HG02970 (cell line): ENCODE data around the gene CLK1.
"Not testable (repeated sequence)": the region's sequence is repeated elsewhere in the genome, so short reads cannot be mapped to it uniquely, and the experiment has no call there.

Experiments
- ATAC-seq: cut with Tn5 transposase; IDR thresholded peaks from one replicate; pipeline ENCODE4 v1.9.1; 2021; ENCODE audit warnings: mild to moderate bottlenecking, moderate library complexity, moderate number of reproducible peaks; ENCODE audit not compliant: unreplicated experiment, low FRiP score

The CLK1 gene

GRCh38 chr2:200864176-200865034 is at the start of gene CLK1:
CLK1 (minus strand) TSS chr2:200864658; CDS start chr2:200861862, 2,796 bp downstream.
- ATAC-seq = peak; percentile 94

- ATAC-seq = no peak
Measured at GRCh38 chr2:200913654-200914053, 49.2 kb upstream of the CLK1 start.

GRCh38 chr2:200909958-200910357 is 45.5 kb upstream of the CLK1 start:
- no peak for ATAC-seq

- no peak for ATAC-seq
Measured at GRCh38 chr2:200905618-200906296, 41.3 kb upstream of the CLK1 start.

- ATAC-seq = peak; percentile 89
Measured at GRCh38 chr2:200901459-200902072, 37.1 kb upstream of the CLK1 start.

GRCh38 chr2:200899482-200899881 is 35.0 kb upstream of the CLK1 start:
- ATAC-seq = no peak

GRCh38 chr2:200888704-200889625 is 24.5 kb upstream of the CLK1 start, which contains the start of the genes NIF3L1 and PPIL3:
NIF3L1 (plus strand) TSS chr2:200889371; CDS start chr2:200891944, 2,573 bp downstream.
PPIL3 (minus strand) TSS chr2:200889077; CDS start chr2:200887615, 1,462 bp downstream.
- peak; percentile 87 for ATAC-seq

GRCh38 chr2:200881715-200882249 is 17.3 kb upstream of the CLK1 start:
- not testable (repeated sequence) for ATAC-seq

- no peak for ATAC-seq
Measured at GRCh38 chr2:200878289-200878880, 13.9 kb upstream of the CLK1 start.

- no peak for ATAC-seq
Measured at GRCh38 chr2:200877443-200877842, 13.0 kb upstream of the CLK1 start.

- no peak for ATAC-seq
Measured at GRCh38 chr2:200873560-200873959, 9.1 kb upstream of the CLK1 start.

GRCh38 chr2:200871151-200871550 is 6.7 kb upstream of the CLK1 start:
- no peak for ATAC-seq

GRCh38 chr2:200869014-200869413 is 4.6 kb upstream of the CLK1 start:
- no peak for ATAC-seq

GRCh38 chr2:200863782-200864175 is 679 bp downstream of the CLK1 start:
- ATAC-seq = no peak

GRCh38 chr2:200862532-200863000 is 1.9 kb downstream of the CLK1 start:
- ATAC-seq = no peak

GRCh38 chr2:200861617-200862155 is 2.8 kb downstream of the CLK1 start:
- no peak for ATAC-seq

GRCh38 chr2:200860092-200860795 is 4.2 kb downstream of the CLK1 start:
- ATAC-seq = no peak

- no peak for ATAC-seq
Measured at GRCh38 chr2:200856806-200857205, 7.7 kb downstream of the CLK1 start.
